ENCODE data around the gene BCDIN3D. TPM values are rescaled to one million over a fixed set of nuclear protein-coding genes. Genes with fewer than 3 reads are reported as not detected.

BCDIN3D gene
- total and polyA plus RNA-seq, 2 of the 8 experiments (the other 6 are each of a cell fraction or from before 2014, with no cell fraction given), result 1.6 to 2.4 TPM

GRCh38 chr12:49818241-49818895, 24.5 kb downstream of the BCDIN3D start:
- Histone ChIP-seq H2AFZ (ENCODE audit: low read length) (no peak overlapping the region), H4K8ac (ENCODE audit: extremely low read depth, insufficient read depth, low read length) (no peak overlapping the region), H2AK5ac (ENCODE audit: low read depth, low read length) (no peak overlapping the region), H3K79me1 (ENCODE audit: low read depth, low read length) (peaks cover 6% of the 10 kb centered on the region), H2BK12ac (ENCODE audit: low read depth, low read length) (no peak overlapping the region), H3K27me3 (replicated peaks in 1 of 4; ENCODE audit: control insufficient read depth in 3 of 4, extremely low read depth in 1 of 4, insufficient read depth in 3 of 4, low read length in 3 of 4) (no peaks in the 10 kb centered on the region), H3K56ac (replicated peaks; ENCODE audit: insufficient read length, low read depth, low read length) (no peak overlapping the region), H2BK5ac (ENCODE audit: low read depth, low read length) (no peak overlapping the region), H3K27ac (ENCODE audit: low read depth, low read length) (no peak overlapping the region), H3K18ac (ENCODE audit: extremely low read depth, low read length) (no peak overlapping the region), H3K36me3 (ENCODE audit: control insufficient read depth in 2 of 4, insufficient read depth in 4 of 4, low read length in 3 of 4) (peaks cover 0 to 4% (median under 1%) of the 10 kb centered on the region in 4 experiments; a peak in 2 of 8 replicates), H3K4me1 (replicated peaks in 1 of 4; ENCODE audit: control insufficient read depth in 3 of 4, insufficient read depth in 4 of 4, low read length in 3 of 4) (peaks cover 0 to 9% (median 6%) of the 10 kb centered on the region in 4 experiments; a peak in 6 of 7 replicates), H3K14ac (ENCODE audit: insufficient read length) (no peak overlapping the region), H3K4me3 (ENCODE audit: extremely low read depth in 1 of 4, insufficient read depth in 2 of 4, low read depth in 3 of 4, low read length in 4 of 4) (no peak overlapping the region), H2BK15ac (ENCODE audit: low read length) (no peak overlapping the region), H3K9me3 (ENCODE audit: insufficient read depth in 2 of 2, low read depth in 1 of 2, low read length in 1 of 2) (no peaks in the 10 kb centered on the region), H3K4me2 (ENCODE audit: insufficient read depth in 1 of 2, low read depth in 2 of 2, low read length in 2 of 2) (no peak overlapping the region), H4K5ac (ENCODE audit: insufficient read length, low read depth, low read length) (no peak overlapping the region), H4K20me1 (replicated peaks in 1 of 2; ENCODE audit: control insufficient read depth in 1 of 2, insufficient read depth in 2 of 2, low read length in 2 of 2) (peaks cover 0 to 8% of the 10 kb centered on the region in 2 experiments), H3K79me2 (ENCODE audit: control insufficient read depth in 1 of 2, insufficient read depth in 2 of 2, low read length in 2 of 2) (peaks cover 0 to 24% of the 10 kb centered on the region in 2 experiments; a peak in 2 of 4 replicates), H3K23ac (ENCODE audit: insufficient read length) (no peak overlapping the region), H2BK120ac (replicated peaks; ENCODE audit: low read depth, low read length) (no peak overlapping the region), H3K4ac (replicated peaks; ENCODE audit: insufficient read length, low read depth, low read length) (no peak overlapping the region), H2BK20ac (ENCODE audit: low read length) (no peak overlapping the region), H3K9ac (replicated peaks in 1 of 4; ENCODE audit: extremely low read depth in 1 of 4, low read depth in 3 of 4, low read length in 3 of 4) (no peak overlapping the region), H4K91ac (replicated peaks; ENCODE audit: insufficient read length, low read length) (no peak overlapping the region), H3K23me2 (ENCODE audit: low read depth, low read length) (no peaks in the 10 kb centered on the region)
- TF ChIP-seq MAX (IDR thresholded peaks at IDR 0.05), result no peak
- no peak for TF ChIP-seq CHD2 (IDR thresholded peaks at IDR 0.05; ENCODE audit: low read length)
- TF ChIP-seq EGR1 (IDR thresholded peaks at IDR 0.05; ENCODE audit: borderline replicate concordance, low read depth, low read length), result no peak
- no peak for TF ChIP-seq POLR2A (IDR thresholded peaks at IDR 0.05; ENCODE audit: control extremely low read depth in 1 of 2, low read depth in 2 of 2, low read length in 2 of 2)
- POLR2A ChIA-PET (ENCODE audit: partially characterized antibody), result interaction anchor here (0.9 to 2.4 kb wide), 6 partner anchors 9 to 77 kb away, joined by 3 to 6 read pairs (median 4); partner anchors contain the start of genes NCKAP5L and TMBIM6
- CTCF ChIA-PET (ENCODE audit: partially characterized antibody), result interaction anchor here (0.6 kb wide), 1 partner anchor 1214 kb away, joined by 3 read pairs; no protein-coding TSS in a partner anchor
- DNase-seq (ENCODE audit: low read depth in 1 of 2, low spot score in 2 of 2) (no peak), FAIRE-seq (no peak)
- 90% methylated on average over 7 of the region's 7 CpGs; no CpG with 5 or more reads in 1 of the 2 experiments for WGBS, 2 experiments (ENCODE audit: extremely low coverage in 1 of 2, insufficient coverage in 1 of 2, insufficient read length in 1 of 2, insufficient replicate concordance in 2 of 2, low coverage in 1 of 2, low lambda C conversion rate in 2 of 2, missing lambda C conversion rate in 1 of 2)

All from H1 (cell line).